Measurements from ENCODE around the gene C16orf87. TPM values are rescaled to one million over a fixed set of nuclear protein-coding genes. Genes with fewer than 3 reads are reported as not detected.

C16orf87 gene
- total and polyA plus RNA-seq, 9 of the 15 experiments (the other 6 are each of a cell fraction or from before 2014, with no cell fraction given) = 7.8 to 16.7 (median 10.5) TPM

DNA sequence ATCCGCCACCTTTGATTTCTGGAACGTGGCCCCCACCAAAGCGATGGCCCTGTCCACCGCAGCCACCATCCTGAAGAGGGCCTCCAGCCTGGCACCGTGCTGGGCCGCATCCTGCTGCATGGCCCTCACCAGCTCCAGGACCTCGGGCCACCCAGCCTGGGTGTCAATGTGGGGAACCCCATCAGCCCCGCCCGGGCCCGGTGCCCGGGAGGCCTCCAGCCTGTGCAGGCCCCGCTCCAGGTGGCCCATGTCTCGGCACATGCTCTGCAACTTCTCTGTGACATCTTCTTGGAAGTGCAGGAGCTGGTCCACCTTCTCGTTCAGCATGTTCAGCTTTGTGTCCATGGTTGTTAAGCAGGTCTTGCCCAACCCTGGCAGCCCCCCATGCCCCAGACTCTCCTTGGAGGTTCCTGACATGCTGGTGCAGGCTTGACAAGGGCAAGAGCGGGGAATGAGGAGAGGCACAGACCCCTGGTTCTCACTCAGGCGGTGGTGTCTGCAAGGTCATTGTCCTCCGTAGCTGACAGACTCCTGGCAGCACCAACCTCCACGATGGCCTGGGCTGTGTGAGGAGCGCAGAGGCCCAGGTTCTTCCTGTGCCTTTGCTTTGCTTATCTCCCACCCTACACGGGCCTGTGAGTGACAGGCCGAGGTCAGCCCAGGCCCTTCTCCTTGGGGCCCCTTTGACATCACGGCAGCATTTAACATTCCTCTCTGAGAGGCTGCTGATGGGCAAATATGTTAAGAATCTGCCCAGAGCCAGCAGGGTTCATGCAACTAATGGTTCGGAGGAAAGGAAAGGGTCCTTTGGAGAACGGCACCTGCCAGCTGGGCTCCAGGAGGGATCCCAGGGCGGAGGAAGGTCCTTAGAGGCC lies 83.0 kb downstream of the C16orf87 start, which contains the start of gene MYLK3 (continued):
- TF ChIP-seq ZNF212 (CRISPR knock-in tag; IDR thresholded peaks at IDR 0.05) (no peak), MYC (IDR thresholded peaks at IDR 0.05; ENCODE audit: low read depth, low read length) (0 out of 2 replicates have a peak, but pooled peaks have one; percentile 20), MYC (CRISPR knock-in tag; IDR thresholded peaks at IDR 0.05; ENCODE audit: borderline replicate concordance, low read depth) (no peak), SAFB2 (IDR thresholded peaks at IDR 0.05; ENCODE audit: borderline replicate concordance, low read depth, low read length, severe bottlenecking) (no peak), MAX (CRISPR knock-in tag; IDR thresholded peaks at IDR 0.05) (0 out of 2 replicates have a peak, but pooled peaks have one; percentile 11), ZNF347 (CRISPR knock-in tag; IDR thresholded peaks at IDR 0.05; ENCODE audit: low read depth) (no peak), LEF1 (IDR thresholded peaks at IDR 0.05) (peak; percentile 42; the same call in 1 of the 2 replicates), RNF219 (CRISPR knock-in tag; IDR thresholded peaks at IDR 0.05) (no peak), POU5F1 (IDR thresholded peaks at IDR 0.05; ENCODE audit: borderline replicate concordance, low read depth, low read length, partially characterized antibody) (no peak), CBFA2T3 (IDR thresholded peaks at IDR 0.05) (peak; percentile 49), CBX3 (IDR thresholded peaks at IDR 0.05; ENCODE audit: borderline replicate concordance in 1 of 2, low read length in 2 of 2) (no peak), CXXC5 (CRISPR knock-in tag; IDR thresholded peaks at IDR 0.05) (peak; percentile 62), NCOA1 (IDR thresholded peaks at IDR 0.05; ENCODE audit: low read depth) (peak; percentile 33; the same call in 1 of the 2 replicates), NR2C2 (CRISPR knock-in tag; IDR thresholded peaks at IDR 0.05) (no peak), NR2C2 (tag; IDR thresholded peaks at IDR 0.05) (0 out of 2 replicates have a peak, but pooled peaks have one; percentile 20), NRF1 (conservative IDR thresholded peaks at IDR 0.05 in 1 of 2, IDR thresholded peaks at IDR 0.05 in 1 of 2) (0 out of 4 replicates have a peak, but pooled peaks of 1 of the 2 experiments have one; percentile 13), TCF7L2 (IDR thresholded peaks at IDR 0.05; ENCODE audit: low read depth, low read length) (no peak), HNRNPLL (IDR thresholded peaks at IDR 0.05; ENCODE audit: low read depth, low read length, poor library complexity, severe bottlenecking) (no peak), CBX2 (IDR thresholded peaks at IDR 0.05; ENCODE audit: insufficient read depth, low read length, poor library complexity, severe bottlenecking) (no peak)
- TF ChIP-seq, protein P1, sequence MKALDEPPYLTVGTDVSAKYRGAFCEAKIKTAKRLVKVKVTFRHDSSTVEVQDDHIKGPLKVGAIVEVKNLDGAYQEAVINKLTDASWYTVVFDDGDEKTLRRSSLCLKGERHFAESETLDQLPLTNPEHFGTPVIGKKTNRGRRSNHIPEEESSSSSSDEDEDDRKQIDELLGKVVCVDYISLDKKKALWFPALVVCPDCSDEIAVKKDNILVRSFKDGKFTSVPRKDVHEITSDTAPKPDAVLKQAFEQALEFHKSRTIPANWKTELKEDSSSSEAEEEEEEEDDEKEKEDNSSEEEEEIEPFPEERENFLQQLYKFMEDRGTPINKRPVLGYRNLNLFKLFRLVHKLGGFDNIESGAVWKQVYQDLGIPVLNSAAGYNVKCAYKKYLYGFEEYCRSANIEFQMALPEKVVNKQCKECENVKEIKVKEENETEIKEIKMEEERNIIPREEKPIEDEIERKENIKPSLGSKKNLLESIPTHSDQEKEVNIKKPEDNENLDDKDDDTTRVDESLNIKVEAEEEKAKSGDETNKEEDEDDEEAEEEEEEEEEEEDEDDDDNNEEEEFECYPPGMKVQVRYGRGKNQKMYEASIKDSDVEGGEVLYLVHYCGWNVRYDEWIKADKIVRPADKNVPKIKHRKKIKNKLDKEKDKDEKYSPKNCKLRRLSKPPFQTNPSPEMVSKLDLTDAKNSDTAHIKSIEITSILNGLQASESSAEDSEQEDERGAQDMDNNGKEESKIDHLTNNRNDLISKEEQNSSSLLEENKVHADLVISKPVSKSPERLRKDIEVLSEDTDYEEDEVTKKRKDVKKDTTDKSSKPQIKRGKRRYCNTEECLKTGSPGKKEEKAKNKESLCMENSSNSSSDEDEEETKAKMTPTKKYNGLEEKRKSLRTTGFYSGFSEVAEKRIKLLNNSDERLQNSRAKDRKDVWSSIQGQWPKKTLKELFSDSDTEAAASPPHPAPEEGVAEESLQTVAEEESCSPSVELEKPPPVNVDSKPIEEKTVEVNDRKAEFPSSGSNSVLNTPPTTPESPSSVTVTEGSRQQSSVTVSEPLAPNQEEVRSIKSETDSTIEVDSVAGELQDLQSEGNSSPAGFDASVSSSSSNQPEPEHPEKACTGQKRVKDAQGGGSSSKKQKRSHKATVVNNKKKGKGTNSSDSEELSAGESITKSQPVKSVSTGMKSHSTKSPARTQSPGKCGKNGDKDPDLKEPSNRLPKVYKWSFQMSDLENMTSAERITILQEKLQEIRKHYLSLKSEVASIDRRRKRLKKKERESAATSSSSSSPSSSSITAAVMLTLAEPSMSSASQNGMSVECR (CRISPR knock-in tag; IDR thresholded peaks at IDR 0.05) = no peak
